HepG2 (cell line): ENCODE measurements around the gene ZNF771. TPM values are rescaled to one million over a fixed set of nuclear protein-coding genes. Genes with fewer than 3 reads are reported as not detected.

ENCODE experiments used
- MXD4 ChIP-seq: IDR thresholded peaks from 2 replicates; pipeline ENCODE4 v1.6.1; 2016; ENCODE audit warnings: mild to moderate bottlenecking, missing biosample characterization, missing genetic modification reagents
- polyA plus RNA-seq, 8 experiments: library from polyadenylated mRNA; depleted of rRNA in 3 of 8; stranded (reverse) in 7 of 8; unstranded in 1 of 8; fragments of >200 nt; fragmentation: Illumina TruSeq in 4 of 8; extraction: Trizol in 4 of 8; gene quantifications; 2 replicates each; pipeline versions ENCODE4 v1.2.1 to v1.2.3, GENCODE V29; 2011 to 2016; ENCODE audit warnings: low read depth in 4 of 8, missing spikeins in 1 of 8, mixed read lengths in 1 of 8; ENCODE audit not compliant: insufficient read depth in 1 of 8
- total RNA-seq, 5 experiments: library from RNA; depleted of rRNA; stranded (reverse); fragments of >200 nt; fragmentation: Illumina TruSeq; extraction: Trizol; gene quantifications; 2 replicates each; pipeline ENCODE4 v1.2.3, GENCODE V29; 2016; ENCODE audit warnings: low read depth in 1 of 5
- TF ChIP-seq, protein P1 (sequence below): IDR thresholded peaks from 2 replicates; pipeline ENCODE4 v1.6.1; 2018; ENCODE audit warnings: missing genetic modification reagents, mild to moderate bottlenecking, missing compliant biosample characterization
- TF ChIP-seq, protein P2 (sequence below): sonication (generic); formaldehyde crosslinking; IDR thresholded peaks from 2 replicates; pipeline ENCODE4 v1.4.0; 2020; ENCODE audit warnings: missing genetic modification reagents
- TF ChIP-seq, protein P3 (sequence below): sonication (generic); formaldehyde crosslinking; IDR thresholded peaks from 2 replicates; pipeline ENCODE4 v1.5.1; 2020; ENCODE audit warnings: missing genetic modification reagents, mild to moderate bottlenecking, borderline replicate concordance
- TF ChIP-seq, protein P4 (sequence below): sonication (generic); formaldehyde crosslinking; IDR thresholded peaks from 2 replicates; pipeline ENCODE4 v1.5.1; 2020; ENCODE audit warnings: mild to moderate bottlenecking, missing genetic modification reagents, borderline replicate concordance
- TF ChIP-seq, protein P5 (sequence below): sonication (generic); formaldehyde crosslinking; IDR thresholded peaks from 2 replicates; pipeline ENCODE4; 2020; ENCODE audit warnings: missing genetic modification reagents, mild to moderate bottlenecking, borderline replicate concordance
- TF ChIP-seq, protein P6 (sequence below): sonication (generic); formaldehyde crosslinking; conservative IDR thresholded peaks from 2 replicates; pipeline ENCODE4 v1.8.1; 2023; ENCODE audit warnings: missing genetic modification reagents

ZNF771 gene
- total and polyA plus RNA-seq, 2 of the 13 experiments (the other 11 are each of a cell fraction or from before 2014, with no cell fraction given), result 5.0 to 11.8 TPM

DNA sequence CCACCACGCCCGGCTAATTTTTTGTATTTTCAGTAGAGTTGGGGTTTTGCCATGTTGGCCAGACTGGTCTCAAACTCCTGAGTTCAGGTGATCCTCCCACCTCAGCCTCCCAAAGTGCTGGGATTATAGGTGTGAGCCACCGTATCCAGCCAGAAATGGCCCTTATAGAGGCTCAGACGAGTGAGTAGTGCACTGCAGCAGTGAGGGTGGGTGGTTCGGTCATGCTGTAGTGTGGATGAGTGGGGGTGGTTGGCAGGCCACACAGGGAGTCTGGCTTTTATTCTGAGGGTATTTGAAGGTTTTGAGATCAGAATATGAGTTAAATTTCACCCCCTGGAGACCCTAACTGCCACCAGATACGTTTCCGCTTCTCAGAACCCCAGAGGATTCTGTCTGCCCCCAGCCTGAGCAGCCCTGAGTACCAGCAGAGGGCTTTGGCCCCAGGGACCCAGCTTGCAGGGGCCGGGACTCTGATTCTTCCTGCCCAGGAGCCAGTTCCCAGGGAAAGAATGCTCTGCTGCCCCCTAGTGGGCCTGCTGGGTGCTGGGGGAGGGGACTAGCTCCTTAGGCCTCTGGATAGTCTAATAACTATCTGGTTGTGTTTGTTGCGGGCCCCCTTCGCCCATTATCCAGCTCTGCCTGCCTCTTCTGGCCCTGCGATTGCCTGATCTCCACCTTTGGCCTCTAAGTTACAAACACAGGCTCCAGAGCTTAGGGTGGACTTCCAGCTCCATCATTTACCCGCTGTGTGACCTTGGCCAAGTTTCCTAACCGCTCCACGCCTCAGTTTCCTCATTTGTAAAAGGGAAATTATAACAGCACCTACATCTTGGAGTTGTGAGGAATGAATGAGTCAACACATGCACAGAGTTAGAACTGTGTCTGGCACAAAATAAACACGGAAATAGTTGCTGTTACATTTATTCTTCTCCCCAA, 2.0 kb downstream of the ZNF771 start (continued):
- TF ChIP-seq, protein P1, sequence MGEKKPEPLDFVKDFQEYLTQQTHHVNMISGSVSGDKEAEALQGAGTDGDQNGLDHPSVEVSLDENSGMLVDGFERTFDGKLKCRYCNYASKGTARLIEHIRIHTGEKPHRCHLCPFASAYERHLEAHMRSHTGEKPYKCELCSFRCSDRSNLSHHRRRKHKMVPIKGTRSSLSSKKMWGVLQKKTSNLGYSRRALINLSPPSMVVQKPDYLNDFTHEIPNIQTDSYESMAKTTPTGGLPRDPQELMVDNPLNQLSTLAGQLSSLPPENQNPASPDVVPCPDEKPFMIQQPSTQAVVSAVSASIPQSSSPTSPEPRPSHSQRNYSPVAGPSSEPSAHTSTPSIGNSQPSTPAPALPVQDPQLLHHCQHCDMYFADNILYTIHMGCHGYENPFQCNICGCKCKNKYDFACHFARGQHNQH (CRISPR knock-in tag), result peak; percentile 86; the same call in 1 of the 2 replicates
- TF ChIP-seq, protein P2, sequence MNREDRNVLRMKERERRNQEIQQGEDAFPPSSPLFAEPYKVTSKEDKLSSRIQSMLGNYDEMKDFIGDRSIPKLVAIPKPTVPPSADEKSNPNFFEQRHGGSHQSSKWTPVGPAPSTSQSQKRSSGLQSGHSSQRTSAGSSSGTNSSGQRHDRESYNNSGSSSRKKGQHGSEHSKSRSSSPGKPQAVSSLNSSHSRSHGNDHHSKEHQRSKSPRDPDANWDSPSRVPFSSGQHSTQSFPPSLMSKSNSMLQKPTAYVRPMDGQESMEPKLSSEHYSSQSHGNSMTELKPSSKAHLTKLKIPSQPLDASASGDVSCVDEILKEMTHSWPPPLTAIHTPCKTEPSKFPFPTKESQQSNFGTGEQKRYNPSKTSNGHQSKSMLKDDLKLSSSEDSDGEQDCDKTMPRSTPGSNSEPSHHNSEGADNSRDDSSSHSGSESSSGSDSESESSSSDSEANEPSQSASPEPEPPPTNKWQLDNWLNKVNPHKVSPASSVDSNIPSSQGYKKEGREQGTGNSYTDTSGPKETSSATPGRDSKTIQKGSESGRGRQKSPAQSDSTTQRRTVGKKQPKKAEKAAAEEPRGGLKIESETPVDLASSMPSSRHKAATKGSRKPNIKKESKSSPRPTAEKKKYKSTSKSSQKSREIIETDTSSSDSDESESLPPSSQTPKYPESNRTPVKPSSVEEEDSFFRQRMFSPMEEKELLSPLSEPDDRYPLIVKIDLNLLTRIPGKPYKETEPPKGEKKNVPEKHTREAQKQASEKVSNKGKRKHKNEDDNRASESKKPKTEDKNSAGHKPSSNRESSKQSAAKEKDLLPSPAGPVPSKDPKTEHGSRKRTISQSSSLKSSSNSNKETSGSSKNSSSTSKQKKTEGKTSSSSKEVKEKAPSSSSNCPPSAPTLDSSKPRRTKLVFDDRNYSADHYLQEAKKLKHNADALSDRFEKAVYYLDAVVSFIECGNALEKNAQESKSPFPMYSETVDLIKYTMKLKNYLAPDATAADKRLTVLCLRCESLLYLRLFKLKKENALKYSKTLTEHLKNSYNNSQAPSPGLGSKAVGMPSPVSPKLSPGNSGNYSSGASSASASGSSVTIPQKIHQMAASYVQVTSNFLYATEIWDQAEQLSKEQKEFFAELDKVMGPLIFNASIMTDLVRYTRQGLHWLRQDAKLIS (CRISPR knock-in tag), result no peak
- TF ChIP-seq, protein P3, sequence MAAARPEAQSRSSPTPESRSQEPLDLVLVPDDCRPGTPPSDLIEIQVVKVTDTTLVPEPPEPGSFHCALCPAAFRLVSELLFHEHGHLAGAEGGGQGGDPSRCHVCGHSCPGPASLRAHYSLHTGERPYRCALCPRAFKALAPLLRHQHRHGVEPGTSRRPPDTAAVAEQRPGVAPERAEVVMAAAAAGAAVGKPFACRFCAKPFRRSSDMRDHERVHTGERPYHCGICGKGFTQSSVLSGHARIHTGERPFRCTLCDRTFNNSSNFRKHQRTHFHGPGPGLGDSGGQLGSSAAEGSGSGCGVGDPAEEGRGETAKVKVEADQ (CRISPR knock-in tag), result no peak; the same call in 1 of the 2 replicates
- peak; percentile 81 for TF ChIP-seq MXD4 (CRISPR knock-in tag)
- TF ChIP-seq, protein P4, sequence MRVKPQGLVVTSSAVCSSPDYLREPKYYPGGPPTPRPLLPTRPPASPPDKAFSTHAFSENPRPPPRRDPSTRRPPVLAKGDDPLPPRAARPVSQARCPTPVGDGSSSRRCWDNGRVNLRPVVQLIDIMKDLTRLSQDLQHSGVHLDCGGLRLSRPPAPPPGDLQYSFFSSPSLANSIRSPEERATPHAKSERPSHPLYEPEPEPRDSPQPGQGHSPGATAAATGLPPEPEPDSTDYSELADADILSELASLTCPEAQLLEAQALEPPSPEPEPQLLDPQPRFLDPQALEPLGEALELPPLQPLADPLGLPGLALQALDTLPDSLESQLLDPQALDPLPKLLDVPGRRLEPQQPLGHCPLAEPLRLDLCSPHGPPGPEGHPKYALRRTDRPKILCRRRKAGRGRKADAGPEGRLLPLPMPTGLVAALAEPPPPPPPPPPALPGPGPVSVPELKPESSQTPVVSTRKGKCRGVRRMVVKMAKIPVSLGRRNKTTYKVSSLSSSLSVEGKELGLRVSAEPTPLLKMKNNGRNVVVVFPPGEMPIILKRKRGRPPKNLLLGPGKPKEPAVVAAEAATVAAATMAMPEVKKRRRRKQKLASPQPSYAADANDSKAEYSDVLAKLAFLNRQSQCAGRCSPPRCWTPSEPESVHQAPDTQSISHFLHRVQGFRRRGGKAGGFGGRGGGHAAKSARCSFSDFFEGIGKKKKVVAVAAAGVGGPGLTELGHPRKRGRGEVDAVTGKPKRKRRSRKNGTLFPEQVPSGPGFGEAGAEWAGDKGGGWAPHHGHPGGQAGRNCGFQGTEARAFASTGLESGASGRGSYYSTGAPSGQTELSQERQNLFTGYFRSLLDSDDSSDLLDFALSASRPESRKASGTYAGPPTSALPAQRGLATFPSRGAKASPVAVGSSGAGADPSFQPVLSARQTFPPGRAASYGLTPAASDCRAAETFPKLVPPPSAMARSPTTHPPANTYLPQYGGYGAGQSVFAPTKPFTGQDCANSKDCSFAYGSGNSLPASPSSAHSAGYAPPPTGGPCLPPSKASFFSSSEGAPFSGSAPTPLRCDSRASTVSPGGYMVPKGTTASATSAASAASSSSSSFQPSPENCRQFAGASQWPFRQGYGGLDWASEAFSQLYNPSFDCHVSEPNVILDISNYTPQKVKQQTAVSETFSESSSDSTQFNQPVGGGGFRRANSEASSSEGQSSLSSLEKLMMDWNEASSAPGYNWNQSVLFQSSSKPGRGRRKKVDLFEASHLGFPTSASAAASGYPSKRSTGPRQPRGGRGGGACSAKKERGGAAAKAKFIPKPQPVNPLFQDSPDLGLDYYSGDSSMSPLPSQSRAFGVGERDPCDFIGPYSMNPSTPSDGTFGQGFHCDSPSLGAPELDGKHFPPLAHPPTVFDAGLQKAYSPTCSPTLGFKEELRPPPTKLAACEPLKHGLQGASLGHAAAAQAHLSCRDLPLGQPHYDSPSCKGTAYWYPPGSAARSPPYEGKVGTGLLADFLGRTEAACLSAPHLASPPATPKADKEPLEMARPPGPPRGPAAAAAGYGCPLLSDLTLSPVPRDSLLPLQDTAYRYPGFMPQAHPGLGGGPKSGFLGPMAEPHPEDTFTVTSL (CRISPR knock-in tag), result no peak
- TF ChIP-seq, protein P5, sequence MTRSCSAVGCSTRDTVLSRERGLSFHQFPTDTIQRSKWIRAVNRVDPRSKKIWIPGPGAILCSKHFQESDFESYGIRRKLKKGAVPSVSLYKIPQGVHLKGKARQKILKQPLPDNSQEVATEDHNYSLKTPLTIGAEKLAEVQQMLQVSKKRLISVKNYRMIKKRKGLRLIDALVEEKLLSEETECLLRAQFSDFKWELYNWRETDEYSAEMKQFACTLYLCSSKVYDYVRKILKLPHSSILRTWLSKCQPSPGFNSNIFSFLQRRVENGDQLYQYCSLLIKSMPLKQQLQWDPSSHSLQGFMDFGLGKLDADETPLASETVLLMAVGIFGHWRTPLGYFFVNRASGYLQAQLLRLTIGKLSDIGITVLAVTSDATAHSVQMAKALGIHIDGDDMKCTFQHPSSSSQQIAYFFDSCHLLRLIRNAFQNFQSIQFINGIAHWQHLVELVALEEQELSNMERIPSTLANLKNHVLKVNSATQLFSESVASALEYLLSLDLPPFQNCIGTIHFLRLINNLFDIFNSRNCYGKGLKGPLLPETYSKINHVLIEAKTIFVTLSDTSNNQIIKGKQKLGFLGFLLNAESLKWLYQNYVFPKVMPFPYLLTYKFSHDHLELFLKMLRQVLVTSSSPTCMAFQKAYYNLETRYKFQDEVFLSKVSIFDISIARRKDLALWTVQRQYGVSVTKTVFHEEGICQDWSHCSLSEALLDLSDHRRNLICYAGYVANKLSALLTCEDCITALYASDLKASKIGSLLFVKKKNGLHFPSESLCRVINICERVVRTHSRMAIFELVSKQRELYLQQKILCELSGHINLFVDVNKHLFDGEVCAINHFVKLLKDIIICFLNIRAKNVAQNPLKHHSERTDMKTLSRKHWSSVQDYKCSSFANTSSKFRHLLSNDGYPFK (CRISPR knock-in tag), result no peak; the same call in 1 of the 2 replicates
- TF ChIP-seq, protein P6, sequence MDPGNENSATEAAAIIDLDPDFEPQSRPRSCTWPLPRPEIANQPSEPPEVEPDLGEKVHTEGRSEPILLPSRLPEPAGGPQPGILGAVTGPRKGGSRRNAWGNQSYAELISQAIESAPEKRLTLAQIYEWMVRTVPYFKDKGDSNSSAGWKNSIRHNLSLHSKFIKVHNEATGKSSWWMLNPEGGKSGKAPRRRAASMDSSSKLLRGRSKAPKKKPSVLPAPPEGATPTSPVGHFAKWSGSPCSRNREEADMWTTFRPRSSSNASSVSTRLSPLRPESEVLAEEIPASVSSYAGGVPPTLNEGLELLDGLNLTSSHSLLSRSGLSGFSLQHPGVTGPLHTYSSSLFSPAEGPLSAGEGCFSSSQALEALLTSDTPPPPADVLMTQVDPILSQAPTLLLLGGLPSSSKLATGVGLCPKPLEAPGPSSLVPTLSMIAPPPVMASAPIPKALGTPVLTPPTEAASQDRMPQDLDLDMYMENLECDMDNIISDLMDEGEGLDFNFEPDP (CRISPR knock-in tag), result no peak
